Kidney (tissue), 14 donors: Measurements from ENCODE around the gene STXBP6. TPM values are rescaled to one million over a fixed set of nuclear protein-coding genes. Genes with fewer than 3 reads are reported as not detected.
A peak's percentile ranks its signal among the peaks of the same experiment; 100 is the strongest.

Experiments
- DNase-seq, 5 donors: peaks; one replicate each; pipeline ENCODE4 v3.0.0-alpha.2; 2013 to 2020
- FAIRE-seq: peaks from 2 replicates; lab custom pipeline; 2012; peaks lifted over from hg19 to GRCh38; lab: Jason Lieb, UNC
- H3K27ac ChIP-seq, 2 donors: one replicate each; pipeline ENCODE4 v1.7.0; 2013; ENCODE audit warnings: low read depth in 2 of 2, low read length in 2 of 2, inconsistent platforms in 1 of 2
- H3K27me3 ChIP-seq: one replicate; pipeline ENCODE4 v1.7.1; 2013; ENCODE audit warnings: low read length, inconsistent platforms; ENCODE audit not compliant: control insufficient read depth, insufficient read depth
- H3K36me3 ChIP-seq, 3 donors: one replicate each; pipeline versions ENCODE4 v1.7.0 to v1.7.1; 2013; ENCODE audit warnings: low read length in 3 of 3, control low read depth in 1 of 3, inconsistent platforms in 1 of 3; ENCODE audit not compliant: insufficient read depth in 3 of 3, control insufficient read depth in 2 of 3
- H3K4me1 ChIP-seq, 3 donors: one replicate each; pipeline versions ENCODE4 v1.7.0 to v1.7.1; 2013; ENCODE audit warnings: low read length in 3 of 3, inconsistent platforms in 1 of 3, low read depth in 1 of 3; ENCODE audit not compliant: control insufficient read depth in 2 of 3, insufficient read depth in 2 of 3
- H3K4me3 ChIP-seq, 3 donors: one replicate each; pipeline versions ENCODE4 v1.7.0 to v1.8.1; 2013; ENCODE audit warnings: low read length in 3 of 3, control low read depth in 1 of 3, inconsistent platforms in 1 of 3
- H3K9ac ChIP-seq, 3 donors: one replicate each; pipeline versions ENCODE4 v1.7.0 to v1.7.1; 2013; ENCODE audit warnings: low read length in 3 of 3, control low read depth in 1 of 3, inconsistent platforms in 1 of 3
- H3K9me3 ChIP-seq, 3 donors: one replicate each; pipeline versions ENCODE4 v1.7.0 to v1.7.1; 2013; ENCODE audit warnings: low read length in 3 of 3, control low read depth in 1 of 3, inconsistent platforms in 1 of 3; ENCODE audit not compliant: control insufficient read depth in 2 of 3, insufficient read depth in 1 of 3
- CTCF ChIP-seq: IDR thresholded peaks from 3 replicates; pipeline ENCODE4 v1.5.1; 2012; ENCODE audit warnings: mild to moderate bottlenecking, moderate library complexity, borderline replicate concordance; ENCODE audit not compliant: insufficient read depth; ENCODE audit errors: extremely low read depth
- intact Hi-C: fragments of 100-400 bp; cut with DNase I; formaldehyde crosslinking; loops from one replicate; pipeline ENCODE4 v1.11.1; 2022
- polyA plus RNA-seq: library from polyadenylated mRNA; stranded (reverse); fragments of 350-450 nt; fragmentation: Illumina TruSeq; extraction: RNeasy Lipid Tissue Mini Kit (QIAGEN cat#74804); gene quantifications from one replicate; pipeline ENCODE4 v1.2.3, GENCODE V29; 2014; ENCODE audit warnings: low read depth, low replicate concordance; ENCODE audit not compliant: insufficient read depth
- total RNA-seq: library from RNA; stranded (reverse); fragmentation: NEBNext Ultra II Directional; extraction: Animal tissue kit (Norgen Biotek cat#: 25700); gene quantifications from one replicate; pipeline ENCODE4 v1.2.1, GENCODE V29; 2021
- donor health status: control.
- donor health status: control.
- donor health status: control.
- donor health status: control.
- donor health status: control.
- donor health status: DM: yes; HTN: yes; CAD: no.
- donor health status: Normal renal cell carcinoma (clear cell type).

Gene STXBP6
- total and polyA plus RNA-seq, 2 donors from 2014 or later: 2.8 to 3.9 TPM

- intact Hi-C loops: loop anchor here (10.0 kb wide), 1 partner anchor 237 kb away; no protein-coding TSS in a partner anchor
Measured at GRCh38 chr14:25041898-25042297, 8.0 kb downstream of the STXBP6 start.

GRCh38 chr14:25041484-25041883, 8.5 kb downstream of the STXBP6 start:
- Histone ChIP-seq H3K9ac (no peak overlapping the region), H3K9me3 (no peaks in the 10 kb centered on the region), H3K36me3 (no peaks in the 10 kb centered on the region), H3K4me3 (no peak overlapping the region), H3K27ac (no peak overlapping the region), H3K27me3 (no peaks in the 10 kb centered on the region), H3K4me1 (peaks cover 0 to 3% (median 2%) of the 10 kb centered on the region in 3 donors)
- DNase-seq (peak in 1 of 5 donors; percentile 8), FAIRE-seq (no peak)
- intact Hi-C loops: loop anchor here (10.0 kb wide), 1 partner anchor 237 kb away; no protein-coding TSS in a partner anchor
- TF ChIP-seq CTCF: no peak

More at GRCh38 chr14:25041898-25042297, 8.0 kb downstream of the STXBP6 start:
- peaks cover 0 to 3% (median 2%) of the 10 kb centered on the region in 3 donors for H3K4me1 ChIP-seq
- peak in 2 of 5 donors; percentile 49 to 54 for DNase-seq
- H3K4me3 ChIP-seq: no peak overlapping the region
- no peak overlapping the region for H3K9ac ChIP-seq
- TF ChIP-seq CTCF: no peak
- no peak overlapping the region for H3K27ac ChIP-seq
- no peaks in the 10 kb centered on the region for H3K27me3 ChIP-seq
- H3K9me3 ChIP-seq: no peaks in the 10 kb centered on the region
- no peaks in the 10 kb centered on the region for H3K36me3 ChIP-seq
- no peak for FAIRE-seq

GRCh38 chr14:25039933-25040332, 10.0 kb downstream of the STXBP6 start:
- H3K9ac ChIP-seq: no peak overlapping the region
- no peaks in the 10 kb centered on the region for H3K9me3 ChIP-seq
- DNase-seq (no peak), FAIRE-seq (no peak)
- peaks cover 0 to 3% (median 2%) of the 10 kb centered on the region in 3 donors for H3K4me1 ChIP-seq
- H3K36me3 ChIP-seq: no peaks in the 10 kb centered on the region
- no peak overlapping the region for H3K27ac ChIP-seq
- H3K4me3 ChIP-seq: no peak overlapping the region
- no peak for TF ChIP-seq CTCF
- intact Hi-C loops: loop anchor here (10.0 kb wide), 1 partner anchor 235 kb away; no protein-coding TSS in a partner anchor
- H3K27me3 ChIP-seq: no peaks in the 10 kb centered on the region
